Measurements from ENCODE around the gene CCNJ. TPM values are rescaled to one million over a fixed set of nuclear protein-coding genes. Genes with fewer than 3 reads are reported as not detected.

Gene CCNJ
- total RNA-seq, 1 donor from 2014 or later: 67.1 TPM

DNA sequence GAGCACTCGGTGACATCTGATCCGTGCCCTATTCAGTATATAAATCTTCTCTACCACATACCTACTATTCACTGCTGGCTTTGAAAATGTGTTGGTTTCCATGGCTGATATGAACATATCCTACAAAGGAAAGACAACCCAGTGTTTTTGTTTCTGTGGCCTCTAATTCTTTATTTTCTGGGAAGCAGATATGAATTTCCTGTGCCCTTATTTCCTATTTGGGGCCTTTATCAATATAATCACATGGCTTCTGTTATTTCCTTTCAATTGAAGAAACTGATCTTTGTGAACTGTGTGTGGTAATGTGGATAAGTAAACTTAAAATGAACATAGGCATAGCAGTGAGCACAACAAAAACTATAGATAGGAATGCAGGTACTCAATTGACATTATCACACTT, 10.6 kb downstream of the CCNJ start:
- Mint-ChIP-seq H3K4me3 (ENCODE audit: unreplicated experiment) (peak overlapping the region; percentile 44), H3K27me3 (ENCODE audit: unreplicated experiment) (peaks cover 1% of the 10 kb centered on the region), H3K9me3 (ENCODE audit: unreplicated experiment) (no peaks in the 10 kb centered on the region), H3K4me1 (ENCODE audit: unreplicated experiment) (peaks cover 45% of the 10 kb centered on the region), H3K36me3 (ENCODE audit: low read depth, unreplicated experiment) (peaks cover 57% of the 10 kb centered on the region), H3K27ac (ENCODE audit: unreplicated experiment) (peak overlapping the region; percentile 95)
- DNase-seq (ENCODE audit: low spot score): no peak
- TF ChIP-seq, protein P1, sequence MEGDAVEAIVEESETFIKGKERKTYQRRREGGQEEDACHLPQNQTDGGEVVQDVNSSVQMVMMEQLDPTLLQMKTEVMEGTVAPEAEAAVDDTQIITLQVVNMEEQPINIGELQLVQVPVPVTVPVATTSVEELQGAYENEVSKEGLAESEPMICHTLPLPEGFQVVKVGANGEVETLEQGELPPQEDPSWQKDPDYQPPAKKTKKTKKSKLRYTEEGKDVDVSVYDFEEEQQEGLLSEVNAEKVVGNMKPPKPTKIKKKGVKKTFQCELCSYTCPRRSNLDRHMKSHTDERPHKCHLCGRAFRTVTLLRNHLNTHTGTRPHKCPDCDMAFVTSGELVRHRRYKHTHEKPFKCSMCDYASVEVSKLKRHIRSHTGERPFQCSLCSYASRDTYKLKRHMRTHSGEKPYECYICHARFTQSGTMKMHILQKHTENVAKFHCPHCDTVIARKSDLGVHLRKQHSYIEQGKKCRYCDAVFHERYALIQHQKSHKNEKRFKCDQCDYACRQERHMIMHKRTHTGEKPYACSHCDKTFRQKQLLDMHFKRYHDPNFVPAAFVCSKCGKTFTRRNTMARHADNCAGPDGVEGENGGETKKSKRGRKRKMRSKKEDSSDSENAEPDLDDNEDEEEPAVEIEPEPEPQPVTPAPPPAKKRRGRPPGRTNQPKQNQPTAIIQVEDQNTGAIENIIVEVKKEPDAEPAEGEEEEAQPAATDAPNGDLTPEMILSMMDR (IDR thresholded peaks at IDR 0.05; ENCODE audit: unreplicated experiment): no peak

DNA sequence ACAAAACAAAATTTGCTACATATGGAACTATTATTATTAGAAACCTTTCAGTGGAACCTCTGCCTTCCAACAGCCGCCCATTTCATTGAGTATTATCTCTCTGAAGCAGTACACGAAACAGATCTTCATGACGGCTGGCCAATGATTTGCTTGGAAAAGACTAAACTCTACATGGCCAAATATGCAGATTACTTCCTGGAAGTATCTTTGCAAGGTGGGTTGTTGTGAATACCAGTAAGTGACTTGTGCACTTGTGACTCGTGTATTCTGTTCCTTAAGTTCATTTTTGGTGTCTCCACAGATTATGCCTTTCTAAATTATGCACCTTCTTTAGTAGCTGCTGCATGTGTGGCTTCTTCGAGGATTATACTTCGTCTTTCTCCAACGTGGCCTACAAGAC, 13.4 kb downstream of the CCNJ start:
- peaks cover 6% of the 10 kb centered on the region for H3K27me3 Mint-ChIP-seq (ENCODE audit: unreplicated experiment)
- H3K4me3 Mint-ChIP-seq (ENCODE audit: unreplicated experiment): no peak overlapping the region
- peaks cover 57% of the 10 kb centered on the region for H3K36me3 Mint-ChIP-seq (ENCODE audit: low read depth, unreplicated experiment)
- no peak overlapping the region for H3K27ac Mint-ChIP-seq (ENCODE audit: unreplicated experiment)
- H3K9me3 Mint-ChIP-seq (ENCODE audit: unreplicated experiment): no peaks in the 10 kb centered on the region
- TF ChIP-seq, protein P1 (IDR thresholded peaks at IDR 0.05; ENCODE audit: unreplicated experiment): no peak
- no peak for DNase-seq (ENCODE audit: low spot score)
- peaks cover 31% of the 10 kb centered on the region for H3K4me1 Mint-ChIP-seq (ENCODE audit: unreplicated experiment)

DNA sequence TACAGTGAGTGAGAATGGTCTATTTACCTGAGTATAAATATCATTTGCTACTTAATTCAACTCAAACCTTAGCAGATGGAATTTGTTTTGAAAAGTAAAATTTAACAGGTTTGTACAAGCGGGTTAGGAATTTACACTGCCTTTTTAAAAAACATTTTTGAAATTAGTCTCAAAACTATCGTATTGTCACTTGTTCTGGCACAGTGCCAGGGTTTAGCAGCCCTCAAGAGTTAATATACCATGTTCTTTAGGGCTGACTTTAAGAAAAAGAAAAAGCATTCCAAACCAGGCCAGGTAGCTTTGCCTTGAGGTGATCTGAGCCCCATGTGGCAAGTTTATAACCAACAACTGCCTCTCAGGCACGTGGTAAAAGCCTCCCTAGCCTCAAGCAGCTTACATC, 17.8 kb downstream of the CCNJ start:
- TF ChIP-seq, protein P1 (IDR thresholded peaks at IDR 0.05; ENCODE audit: unreplicated experiment): no peak
- peaks cover 11% of the 10 kb centered on the region for H3K4me1 Mint-ChIP-seq (ENCODE audit: unreplicated experiment)
- DNase-seq (ENCODE audit: low spot score): no peak
- no peak overlapping the region for H3K27ac Mint-ChIP-seq (ENCODE audit: unreplicated experiment)
- H3K27me3 Mint-ChIP-seq (ENCODE audit: unreplicated experiment): peaks cover 5% of the 10 kb centered on the region
- no peak overlapping the region for H3K4me3 Mint-ChIP-seq (ENCODE audit: unreplicated experiment)
- no peaks in the 10 kb centered on the region for H3K9me3 Mint-ChIP-seq (ENCODE audit: unreplicated experiment)
- H3K36me3 Mint-ChIP-seq (ENCODE audit: low read depth, unreplicated experiment): peaks cover 44% of the 10 kb centered on the region

DNA sequence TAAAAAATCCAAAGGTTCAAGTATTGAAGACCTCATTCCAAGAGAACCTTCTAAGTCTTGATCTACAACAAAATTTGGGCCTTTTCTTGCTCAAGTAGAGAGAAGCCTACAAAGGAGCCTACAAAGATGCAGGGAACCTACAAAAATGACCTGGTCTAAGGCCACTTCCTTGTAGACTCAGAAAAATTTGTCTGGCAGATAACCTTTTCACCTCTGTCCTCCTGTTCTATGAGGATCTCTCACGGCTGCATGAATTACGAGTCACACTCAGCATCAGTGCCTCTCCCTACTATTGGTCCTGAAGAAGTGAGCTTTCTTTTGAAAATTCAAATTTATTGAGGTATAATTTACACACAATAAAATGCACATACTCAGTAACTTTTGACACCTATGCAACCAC, 29.3 kb downstream of the CCNJ start:
- Mint-ChIP-seq H3K4me1 (ENCODE audit: unreplicated experiment) (peaks cover 39% of the 10 kb centered on the region), H3K36me3 (ENCODE audit: low read depth, unreplicated experiment) (no peaks in the 10 kb centered on the region), H3K27ac (ENCODE audit: unreplicated experiment) (peak overlapping the region; percentile 55), H3K9me3 (ENCODE audit: unreplicated experiment) (no peaks in the 10 kb centered on the region), H3K27me3 (ENCODE audit: unreplicated experiment) (peaks cover 2% of the 10 kb centered on the region), H3K4me3 (ENCODE audit: unreplicated experiment) (no peak overlapping the region)
- TF ChIP-seq, protein P1 (IDR thresholded peaks at IDR 0.05; ENCODE audit: unreplicated experiment): no peak
- no peak for DNase-seq (ENCODE audit: low spot score)

DNA sequence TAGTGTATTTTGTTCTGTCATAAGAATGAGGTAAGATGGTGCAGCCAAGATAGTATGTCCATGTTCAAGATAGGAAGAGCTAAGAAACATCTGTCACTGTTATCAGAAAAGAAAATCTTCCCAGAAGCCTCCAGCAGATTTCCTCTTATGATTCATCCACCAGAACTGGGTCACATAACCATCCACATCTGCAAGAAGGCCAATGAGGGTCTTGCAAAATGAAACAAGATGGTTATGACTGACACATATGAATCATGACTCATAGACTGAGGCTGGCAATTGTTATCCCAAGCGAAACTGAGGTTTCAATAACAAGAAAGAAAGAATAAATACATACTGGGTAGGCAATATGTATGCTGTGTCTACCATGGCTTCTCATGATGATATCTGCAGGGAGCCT, 30.3 kb downstream of the CCNJ start:
- DNase-seq (ENCODE audit: low spot score): no peak
- TF ChIP-seq, protein P1 (IDR thresholded peaks at IDR 0.05; ENCODE audit: unreplicated experiment): no peak
- no peak overlapping the region for H3K4me3 Mint-ChIP-seq (ENCODE audit: unreplicated experiment)
- H3K4me1 Mint-ChIP-seq (ENCODE audit: unreplicated experiment): peaks cover 39% of the 10 kb centered on the region
- H3K36me3 Mint-ChIP-seq (ENCODE audit: low read depth, unreplicated experiment): no peaks in the 10 kb centered on the region
- no peaks in the 10 kb centered on the region for H3K9me3 Mint-ChIP-seq (ENCODE audit: unreplicated experiment)
- no peak overlapping the region for H3K27ac Mint-ChIP-seq (ENCODE audit: unreplicated experiment)
- peaks cover 2% of the 10 kb centered on the region for H3K27me3 Mint-ChIP-seq (ENCODE audit: unreplicated experiment)

Data from endothelial cell (in vitro differentiated cells).